PC-3 (cell line): ENCODE data around the gene B3GAT1. TPM values are rescaled to one million over a fixed set of nuclear protein-coding genes. Genes with fewer than 3 reads are reported as not detected.

Experiments used
- ATAC-seq: fragments of 200-7000 bp; cut with Tn5 transposase; 2 replicates; pipeline ENCODE4 v1.9.1; 2020; ENCODE audit warnings: mild to moderate bottlenecking, moderate library complexity
- BruUV-seq: library from RNA; stranded (reverse); fragments of 400-500 nt; replicated peaks from 2 replicates; lab custom pipeline; 2021; lab: Mats Ljungman, UMichigan
- CTCF ChIA-PET: fragments of 300-600 bp; sonication (Branson Sonifier 250); formaldehyde crosslinking; loops from one replicate; lab custom pipeline; 2022; ENCODE audit warnings: antibody characterized with exemption; lab: Charles Lee
- POLR2A ChIA-PET: fragments of 300-600 bp; sonication (Branson Sonifier 250); formaldehyde crosslinking; loops from one replicate; lab custom pipeline; 2022; ENCODE audit warnings: antibody characterized with exemption; ENCODE audit not compliant: unreplicated experiment; lab: Charles Lee
- DNase-seq: peaks from one replicate; pipeline ENCODE4 v3.0.0-alpha.2; 2015
- H2AFZ ChIP-seq: fragments of 300-600 bp; sonication (generic); 2 replicates; pipeline ENCODE4 v1.6.0; 2016; ENCODE audit warnings: antibody characterized with exemption, low read length
- H3F3A ChIP-seq: fragments of 300-600 bp; sonication (generic); one replicate; pipeline ENCODE4 v1.6.0; 2017; ENCODE audit warnings: antibody characterized with exemption, low read length, control low read depth, mild to moderate bottlenecking; ENCODE audit not compliant: unreplicated experiment
- H3K27ac ChIP-seq: fragments of 300-600 bp; sonication (generic); 2 replicates; pipeline ENCODE4 v1.5.1; 2016; ENCODE audit warnings: mild to moderate bottlenecking, low read length
- H3K27me3 ChIP-seq: fragments of 300-600 bp; sonication (generic); 2 replicates; pipeline ENCODE4 v1.6.1; 2016; ENCODE audit warnings: low read length, mixed read lengths
- H3K36me3 ChIP-seq: fragments of 300-600 bp; sonication (generic); 2 replicates; pipeline ENCODE4 v1.6.1; 2016; ENCODE audit warnings: low read depth, mixed run types, low read length, mixed read lengths
- H3K4me1 ChIP-seq: fragments of 300-600 bp; sonication (generic); 2 replicates; pipeline ENCODE4 v1.5.1; 2016; ENCODE audit warnings: low read length; ENCODE audit not compliant: insufficient read depth
- H3K4me2 ChIP-seq: fragments of 300-600 bp; sonication (generic); 2 replicates; pipeline ENCODE4 v1.6.0; 2016; ENCODE audit warnings: low read length
- H3K4me3 ChIP-seq: fragments of 300-600 bp; sonication (generic); 2 replicates; pipeline ENCODE4 v1.5.1; 2016; ENCODE audit warnings: mild to moderate bottlenecking, low read length, mixed read lengths
- H3K79me2 ChIP-seq: fragments of 300-600 bp; sonication (generic); 2 replicates; pipeline ENCODE4 v1.6.1; 2017; ENCODE audit warnings: low read length, mixed read lengths
- H3K9ac ChIP-seq: fragments of 300-600 bp; sonication (generic); 2 replicates; pipeline ENCODE4 v1.6.0; 2016; ENCODE audit warnings: mild to moderate bottlenecking, low read length
- H3K9me2 ChIP-seq: fragments of 300-600 bp; sonication (generic); replicated peaks from 2 replicates; pipeline ENCODE4 v1.6.1; 2016; ENCODE audit warnings: mixed run types, low read length, mixed read lengths
- H3K9me3 ChIP-seq: fragments of 300-600 bp; sonication (generic); 2 replicates; pipeline ENCODE4 v1.6.1; 2016; ENCODE audit warnings: low read length, mixed read lengths
- H4K20me1 ChIP-seq: fragments of 300-600 bp; sonication (generic); 2 replicates; pipeline ENCODE4 v1.6.1; 2016; ENCODE audit warnings: low read length, mixed read lengths
- CTCF ChIP-seq: fragments of 300-600 bp; sonication (generic); conservative IDR thresholded peaks from 2 replicates; pipeline ENCODE4 v1.5.1; 2017; ENCODE audit warnings: antibody characterized with exemption, low read depth, mild to moderate bottlenecking, low read length
- EZH2 ChIP-seq: fragments of 300-600 bp; sonication (generic); IDR thresholded peaks from one replicate; pipeline ENCODE4 v1.6.1; 2017; ENCODE audit warnings: antibody characterized with exemption, mild to moderate bottlenecking, low read length; ENCODE audit not compliant: unreplicated experiment
- EZH2phosphoT487 ChIP-seq: fragments of 300-600 bp; sonication (generic); IDR thresholded peaks from 2 replicates; pipeline ENCODE4 v1.6.1; 2018; ENCODE audit warnings: mild to moderate bottlenecking, antibody characterized with exemption, low read length, borderline replicate concordance
- intact Hi-C: fragments of 100-400 bp; cut with micrococcal nuclease; formaldehyde crosslinking; loops from 2 replicates; pipeline ENCODE4 v1.9.0; 2023
- total RNA-seq: library from RNA; depleted of rRNA; stranded (reverse); fragments of >200 nt; gene quantifications from 2 replicates; pipeline ENCODE4 v1.2.3, GENCODE V29; 2014

Gene B3GAT1
- total RNA-seq, 1 experiment from 2014 or later, result not detected

- H3K4me2 ChIP-seq, result no peak overlapping the region
- H3K27me3 ChIP-seq, result peaks cover 46% of the 10 kb centered on the region
- H3K27ac ChIP-seq, result no peak overlapping the region
- no TSS peak for BruUV-seq
- no peaks in the 10 kb centered on the region for H3K9me2 ChIP-seq
- H2AFZ ChIP-seq, result no peak overlapping the region
- no peak overlapping the region for H3K4me3 ChIP-seq
- intact Hi-C loops, result no loop called here
- no peaks in the 10 kb centered on the region for H3K4me1 ChIP-seq
- DNase-seq (no peak), ATAC-seq (no peak)
- H4K20me1 ChIP-seq, result no peaks in the 10 kb centered on the region
- no peaks in the 10 kb centered on the region for H3F3A ChIP-seq
- no peak overlapping the region for H3K9ac ChIP-seq
- H3K36me3 ChIP-seq, result no peaks in the 10 kb centered on the region
- H3K9me3 ChIP-seq, result no peaks in the 10 kb centered on the region
- ChIA-PET CTCF (no interaction called here), POLR2A (no interaction called here)
- H3K79me2 ChIP-seq, result no peaks in the 10 kb centered on the region
- TF ChIP-seq CTCF (no peak), EZH2 (no peak), EZH2phosphoT487 (no peak)
Measured at GRCh38 chr11:134343646-134344045, 68.4 kb downstream of the B3GAT1 start.

- DNase-seq, result no peak
- Histone ChIP-seq H3F3A (no peaks in the 10 kb centered on the region), H3K27ac (no peak overlapping the region), H3K4me3 (no peak overlapping the region), H2AFZ (no peak overlapping the region), H3K27me3 (peaks cover 39% of the 10 kb centered on the region), H3K36me3 (no peaks in the 10 kb centered on the region), H3K4me2 (no peak overlapping the region), H4K20me1 (no peaks in the 10 kb centered on the region), H3K4me1 (no peaks in the 10 kb centered on the region), H3K9me3 (no peaks in the 10 kb centered on the region), H3K79me2 (no peaks in the 10 kb centered on the region), H3K9ac (no peak overlapping the region), H3K9me2 (no peaks in the 10 kb centered on the region)
- TF ChIP-seq EZH2phosphoT487 (no peak), EZH2 (no peak), CTCF (no peak)
- intact Hi-C loops, result no loop called here
- ChIA-PET CTCF (no interaction called here), POLR2A (interaction anchor here (0.5 kb wide), 1 partner anchor 12 kb away, joined by 3 read pairs; no protein-coding TSS in a partner anchor)
- no peak for ATAC-seq
- BruUV-seq, result no TSS peak
Measured at GRCh38 chr11:134342572-134343340, 69.3 kb downstream of the B3GAT1 start.

GRCh38 chr11:134341805-134342571, 70.1 kb downstream of the B3GAT1 start:
- no TSS peak for BruUV-seq
- Histone ChIP-seq H4K20me1 (no peaks in the 10 kb centered on the region), H3K4me2 (no peak overlapping the region), H3F3A (no peaks in the 10 kb centered on the region), H3K4me3 (no peak overlapping the region), H3K27me3 (peaks cover 31% of the 10 kb centered on the region), H3K9me3 (no peaks in the 10 kb centered on the region), H3K36me3 (no peaks in the 10 kb centered on the region), H3K9me2 (no peaks in the 10 kb centered on the region), H3K9ac (no peak overlapping the region), H3K27ac (no peak overlapping the region), H2AFZ (no peak overlapping the region), H3K4me1 (no peaks in the 10 kb centered on the region), H3K79me2 (no peaks in the 10 kb centered on the region)
- ChIA-PET POLR2A (no interaction called here), CTCF (no interaction called here)
- TF ChIP-seq CTCF (no peak), EZH2 (no peak), EZH2phosphoT487 (no peak)
- ATAC-seq (no peak), DNase-seq (no peak)
- intact Hi-C loops, result no loop called here
